Measurements from ENCODE around the gene EIF5A.

DNA sequence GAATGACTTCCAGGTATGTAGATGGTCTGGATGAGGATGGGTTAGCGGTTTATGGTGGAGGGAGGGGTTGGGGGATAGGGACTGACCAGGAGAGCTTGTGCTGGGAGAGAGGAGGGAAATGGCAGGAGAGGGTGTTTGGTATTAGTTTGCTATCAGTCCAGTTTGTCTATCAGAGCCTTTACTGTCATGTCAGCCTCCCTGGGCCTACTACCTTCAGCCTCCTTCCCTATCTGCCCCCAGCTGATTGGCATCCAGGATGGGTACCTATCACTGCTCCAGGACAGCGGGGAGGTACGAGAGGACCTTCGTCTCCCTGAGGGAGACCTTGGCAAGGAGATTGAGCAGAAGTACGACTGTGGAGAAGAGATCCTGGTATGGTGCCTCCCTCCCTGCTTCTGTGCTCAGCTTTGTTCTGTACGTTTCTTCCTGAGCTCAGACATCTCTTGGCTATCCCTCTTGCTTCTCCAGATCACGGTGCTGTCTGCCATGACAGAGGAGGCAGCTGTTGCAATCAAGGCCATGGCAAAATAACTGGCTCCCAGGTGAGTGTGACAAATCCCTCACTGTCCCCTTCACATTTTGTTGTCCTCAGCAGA is 3.8 kb downstream of the EIF5A start:
- TF ChIP-seq, protein P1, sequence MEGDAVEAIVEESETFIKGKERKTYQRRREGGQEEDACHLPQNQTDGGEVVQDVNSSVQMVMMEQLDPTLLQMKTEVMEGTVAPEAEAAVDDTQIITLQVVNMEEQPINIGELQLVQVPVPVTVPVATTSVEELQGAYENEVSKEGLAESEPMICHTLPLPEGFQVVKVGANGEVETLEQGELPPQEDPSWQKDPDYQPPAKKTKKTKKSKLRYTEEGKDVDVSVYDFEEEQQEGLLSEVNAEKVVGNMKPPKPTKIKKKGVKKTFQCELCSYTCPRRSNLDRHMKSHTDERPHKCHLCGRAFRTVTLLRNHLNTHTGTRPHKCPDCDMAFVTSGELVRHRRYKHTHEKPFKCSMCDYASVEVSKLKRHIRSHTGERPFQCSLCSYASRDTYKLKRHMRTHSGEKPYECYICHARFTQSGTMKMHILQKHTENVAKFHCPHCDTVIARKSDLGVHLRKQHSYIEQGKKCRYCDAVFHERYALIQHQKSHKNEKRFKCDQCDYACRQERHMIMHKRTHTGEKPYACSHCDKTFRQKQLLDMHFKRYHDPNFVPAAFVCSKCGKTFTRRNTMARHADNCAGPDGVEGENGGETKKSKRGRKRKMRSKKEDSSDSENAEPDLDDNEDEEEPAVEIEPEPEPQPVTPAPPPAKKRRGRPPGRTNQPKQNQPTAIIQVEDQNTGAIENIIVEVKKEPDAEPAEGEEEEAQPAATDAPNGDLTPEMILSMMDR (IDR thresholded peaks at IDR 0.05; ENCODE audit: low read depth, low read length, missing input control): no peak
- TF ChIP-seq, protein P2, sequence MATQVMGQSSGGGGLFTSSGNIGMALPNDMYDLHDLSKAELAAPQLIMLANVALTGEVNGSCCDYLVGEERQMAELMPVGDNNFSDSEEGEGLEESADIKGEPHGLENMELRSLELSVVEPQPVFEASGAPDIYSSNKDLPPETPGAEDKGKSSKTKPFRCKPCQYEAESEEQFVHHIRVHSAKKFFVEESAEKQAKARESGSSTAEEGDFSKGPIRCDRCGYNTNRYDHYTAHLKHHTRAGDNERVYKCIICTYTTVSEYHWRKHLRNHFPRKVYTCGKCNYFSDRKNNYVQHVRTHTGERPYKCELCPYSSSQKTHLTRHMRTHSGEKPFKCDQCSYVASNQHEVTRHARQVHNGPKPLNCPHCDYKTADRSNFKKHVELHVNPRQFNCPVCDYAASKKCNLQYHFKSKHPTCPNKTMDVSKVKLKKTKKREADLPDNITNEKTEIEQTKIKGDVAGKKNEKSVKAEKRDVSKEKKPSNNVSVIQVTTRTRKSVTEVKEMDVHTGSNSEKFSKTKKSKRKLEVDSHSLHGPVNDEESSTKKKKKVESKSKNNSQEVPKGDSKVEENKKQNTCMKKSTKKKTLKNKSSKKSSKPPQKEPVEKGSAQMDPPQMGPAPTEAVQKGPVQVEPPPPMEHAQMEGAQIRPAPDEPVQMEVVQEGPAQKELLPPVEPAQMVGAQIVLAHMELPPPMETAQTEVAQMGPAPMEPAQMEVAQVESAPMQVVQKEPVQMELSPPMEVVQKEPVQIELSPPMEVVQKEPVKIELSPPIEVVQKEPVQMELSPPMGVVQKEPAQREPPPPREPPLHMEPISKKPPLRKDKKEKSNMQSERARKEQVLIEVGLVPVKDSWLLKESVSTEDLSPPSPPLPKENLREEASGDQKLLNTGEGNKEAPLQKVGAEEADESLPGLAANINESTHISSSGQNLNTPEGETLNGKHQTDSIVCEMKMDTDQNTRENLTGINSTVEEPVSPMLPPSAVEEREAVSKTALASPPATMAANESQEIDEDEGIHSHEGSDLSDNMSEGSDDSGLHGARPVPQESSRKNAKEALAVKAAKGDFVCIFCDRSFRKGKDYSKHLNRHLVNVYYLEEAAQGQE (IDR thresholded peaks at IDR 0.05): no peak
